BE2C (cell line): ENCODE results near the gene NBPF3.
"Not testable (repeated sequence)": the region's sequence is repeated elsewhere in the genome, so short reads cannot be mapped to it uniquely, and the experiment has no call there.

Source experiments
- DNase-seq: peaks from one replicate; pipeline ENCODE4 v3.0.0-alpha.2; 2020
- H3K27me3 ChIP-seq: fragments of 250-450 bp; sonication (Bioruptor Pico); 2 replicates; pipeline ENCODE4 v1.5.1; 2020; ENCODE audit warnings: mild to moderate bottlenecking
- H3K36me3 ChIP-seq: fragments of 250-450 bp; sonication (Bioruptor Pico); 2 replicates; pipeline ENCODE4 v1.5.1; 2020; ENCODE audit warnings: mild to moderate bottlenecking
- H3K4me1 ChIP-seq: fragments of 250-450 bp; sonication (Bioruptor Pico); 2 replicates; pipeline ENCODE4 v1.5.1; 2020
- H3K4me3 ChIP-seq: 2 replicates; pipeline ENCODE4 v1.5.1; 2011; ENCODE audit warnings: low read depth, low read length
- H3K9me3 ChIP-seq: fragments of 250-450 bp; sonication (Bioruptor Pico); 2 replicates; pipeline ENCODE4 v1.5.1; 2020
- TF ChIP-seq, protein P1 (sequence below): IDR thresholded peaks from 2 replicates; pipeline ENCODE4 v1.5.1; 2012; ENCODE audit warnings: mild to moderate bottlenecking, low read depth, low read length

NBPF3 gene

DNA sequence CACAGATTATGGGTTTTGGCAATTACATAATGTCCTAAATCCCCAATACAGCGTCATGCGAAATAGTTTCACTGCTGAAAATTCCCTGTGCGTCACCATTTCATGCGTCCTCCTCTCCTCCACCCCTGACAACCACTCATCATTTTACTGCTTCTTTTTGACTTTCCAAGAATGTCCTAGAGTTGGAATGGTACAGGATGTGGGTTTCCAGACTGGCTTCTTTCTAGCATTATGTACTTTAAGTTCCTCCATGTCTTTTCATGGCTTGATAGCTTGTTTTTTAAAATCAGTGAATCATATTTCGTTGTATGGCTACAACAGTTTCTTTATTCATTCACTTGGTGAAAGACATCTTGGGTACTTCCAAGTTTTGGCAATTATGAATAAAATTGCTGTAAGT, 7.4 kb downstream of the NBPF3 start:
- Histone ChIP-seq H3K9me3 (no peaks in the 10 kb centered on the region), H3K4me3 (no peak overlapping the region), H3K4me1 (no peaks in the 10 kb centered on the region), H3K36me3 (no peaks in the 10 kb centered on the region), H3K27me3 (no peaks in the 10 kb centered on the region)
- DNase-seq: no peak
- TF ChIP-seq, protein P1, sequence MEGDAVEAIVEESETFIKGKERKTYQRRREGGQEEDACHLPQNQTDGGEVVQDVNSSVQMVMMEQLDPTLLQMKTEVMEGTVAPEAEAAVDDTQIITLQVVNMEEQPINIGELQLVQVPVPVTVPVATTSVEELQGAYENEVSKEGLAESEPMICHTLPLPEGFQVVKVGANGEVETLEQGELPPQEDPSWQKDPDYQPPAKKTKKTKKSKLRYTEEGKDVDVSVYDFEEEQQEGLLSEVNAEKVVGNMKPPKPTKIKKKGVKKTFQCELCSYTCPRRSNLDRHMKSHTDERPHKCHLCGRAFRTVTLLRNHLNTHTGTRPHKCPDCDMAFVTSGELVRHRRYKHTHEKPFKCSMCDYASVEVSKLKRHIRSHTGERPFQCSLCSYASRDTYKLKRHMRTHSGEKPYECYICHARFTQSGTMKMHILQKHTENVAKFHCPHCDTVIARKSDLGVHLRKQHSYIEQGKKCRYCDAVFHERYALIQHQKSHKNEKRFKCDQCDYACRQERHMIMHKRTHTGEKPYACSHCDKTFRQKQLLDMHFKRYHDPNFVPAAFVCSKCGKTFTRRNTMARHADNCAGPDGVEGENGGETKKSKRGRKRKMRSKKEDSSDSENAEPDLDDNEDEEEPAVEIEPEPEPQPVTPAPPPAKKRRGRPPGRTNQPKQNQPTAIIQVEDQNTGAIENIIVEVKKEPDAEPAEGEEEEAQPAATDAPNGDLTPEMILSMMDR: no peak

DNA sequence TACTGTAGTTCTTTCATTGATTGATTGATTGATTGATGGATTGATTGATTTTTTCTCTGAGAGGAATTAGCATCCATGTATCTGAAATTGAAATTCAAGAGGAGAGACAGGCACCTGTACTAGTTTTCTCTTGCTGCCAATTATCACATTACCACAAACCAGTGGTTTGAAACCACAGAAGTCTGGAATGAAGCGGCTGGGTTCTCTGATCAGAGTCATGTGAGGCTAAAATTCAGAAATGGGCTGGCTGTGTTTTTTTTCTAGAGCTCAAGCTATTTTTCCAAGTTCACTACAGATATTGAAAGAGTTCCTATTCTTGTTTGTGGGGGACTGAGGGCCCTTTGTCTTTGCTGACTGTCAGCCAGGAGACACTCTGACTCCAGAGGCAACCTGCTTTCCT, 10.0 kb downstream of the NBPF3 start:
- no peaks in the 10 kb centered on the region for H3K36me3 ChIP-seq
- no peaks in the 10 kb centered on the region for H3K27me3 ChIP-seq
- TF ChIP-seq, protein P1: no peak
- no peak overlapping the region for H3K4me3 ChIP-seq
- no peak for DNase-seq
- no peaks in the 10 kb centered on the region for H3K4me1 ChIP-seq
- H3K9me3 ChIP-seq: no peaks in the 10 kb centered on the region

DNA sequence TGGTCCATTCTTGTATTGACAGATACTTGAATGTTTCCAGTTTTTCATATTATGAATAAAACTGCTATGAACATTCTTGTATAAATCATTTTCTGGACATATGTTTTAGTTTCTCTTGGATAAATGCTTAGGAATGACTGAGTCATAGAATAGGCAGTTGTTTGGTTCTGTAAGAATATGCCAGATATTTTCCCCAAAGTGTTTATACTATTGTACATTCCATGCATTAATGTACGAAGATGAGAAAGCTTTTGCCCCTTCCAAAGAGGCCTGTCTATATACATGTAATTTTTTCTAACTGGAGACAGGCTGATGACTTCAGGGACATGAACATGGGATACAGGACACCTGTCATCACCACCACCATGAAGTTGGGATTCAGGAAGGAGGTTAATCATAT, 11.3 kb downstream of the NBPF3 start:
- H3K4me1 ChIP-seq: no peaks in the 10 kb centered on the region
- DNase-seq: no peak
- H3K27me3 ChIP-seq: no peaks in the 10 kb centered on the region

GRCh38 chr1:21451981-21452411, 12.1 kb downstream of the NBPF3 start:
- no peak for DNase-seq
- H3K9me3 ChIP-seq: no peaks in the 10 kb centered on the region
- no peaks in the 10 kb centered on the region for H3K4me1 ChIP-seq
- TF ChIP-seq, protein P1: no peak
- H3K27me3 ChIP-seq: no peaks in the 10 kb centered on the region
- H3K36me3 ChIP-seq: no peaks in the 10 kb centered on the region
- no peak overlapping the region for H3K4me3 ChIP-seq

More for the DNA sequence above, 11.3 kb downstream of the NBPF3 start:
- H3K36me3 ChIP-seq: no peaks in the 10 kb centered on the region
- TF ChIP-seq, protein P1: no peak
- no peaks in the 10 kb centered on the region for H3K9me3 ChIP-seq
- H3K4me3 ChIP-seq: no peak overlapping the region

DNA sequence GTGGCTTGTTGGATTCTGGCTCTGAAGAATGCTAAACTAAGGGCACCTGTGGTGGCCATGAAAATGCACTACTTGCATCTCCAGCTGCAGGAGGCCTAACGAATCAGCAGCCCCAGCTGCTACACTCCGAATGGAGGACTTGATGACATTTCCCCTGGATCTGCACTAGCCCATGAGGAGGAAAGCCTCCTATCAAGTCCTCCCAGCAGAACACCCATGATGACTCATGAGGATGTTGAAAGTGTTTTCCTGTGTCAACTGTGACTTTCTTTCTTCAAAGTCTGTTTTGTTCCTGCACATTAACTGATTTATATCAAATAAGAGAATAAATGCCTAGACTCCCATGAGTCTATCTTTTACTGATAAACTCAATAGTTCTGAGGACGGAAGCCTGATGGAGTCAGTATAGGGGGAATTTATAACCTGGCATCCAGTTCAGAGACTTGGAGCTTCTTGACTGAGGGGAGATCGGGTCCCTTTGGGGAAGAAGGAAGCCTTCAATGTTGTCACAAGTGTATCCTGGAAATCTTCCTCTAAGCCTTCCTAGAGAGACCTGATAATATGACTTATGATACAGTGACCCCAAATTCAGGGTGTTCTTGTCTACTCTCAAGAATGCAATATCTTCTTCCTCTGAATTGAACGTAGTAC, 14.2 kb downstream of the NBPF3 start:
- not testable (repeated sequence) for H3K27me3 ChIP-seq, H3K36me3 ChIP-seq, H3K9me3 ChIP-seq, H3K4me3 ChIP-seq, DNase-seq, H3K4me1 ChIP-seq

GRCh38 chr1:21454904-21455303, 15.0 kb downstream of the NBPF3 start:
- H3K27me3 ChIP-seq, H3K9me3 ChIP-seq, H3K4me1 ChIP-seq, DNase-seq, H3K4me3 ChIP-seq, H3K36me3 ChIP-seq: not testable (repeated sequence)

DNA sequence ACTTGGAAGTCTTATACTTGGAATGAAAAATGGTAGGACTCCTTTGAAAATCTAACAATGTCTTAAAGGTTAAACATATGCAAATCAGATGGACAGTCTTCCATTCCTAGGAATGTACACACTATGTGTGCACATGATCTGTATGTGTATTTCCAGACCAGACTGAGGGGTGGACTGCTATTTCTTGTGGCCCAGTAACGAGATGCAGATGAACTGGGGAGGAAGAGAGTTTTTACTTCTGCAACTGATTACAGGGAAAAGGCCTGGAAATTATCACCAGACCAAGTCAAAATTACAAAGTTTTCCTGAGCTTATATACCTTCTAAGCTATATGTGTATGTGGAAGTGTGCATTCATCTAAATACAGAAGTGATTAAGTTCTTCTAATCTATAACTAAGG, 17.7 kb downstream of the NBPF3 start:
- TF ChIP-seq, protein P1: no peak
- Histone ChIP-seq H3K4me3 (no peak overlapping the region), H3K27me3 (no peaks in the 10 kb centered on the region)

DNA sequence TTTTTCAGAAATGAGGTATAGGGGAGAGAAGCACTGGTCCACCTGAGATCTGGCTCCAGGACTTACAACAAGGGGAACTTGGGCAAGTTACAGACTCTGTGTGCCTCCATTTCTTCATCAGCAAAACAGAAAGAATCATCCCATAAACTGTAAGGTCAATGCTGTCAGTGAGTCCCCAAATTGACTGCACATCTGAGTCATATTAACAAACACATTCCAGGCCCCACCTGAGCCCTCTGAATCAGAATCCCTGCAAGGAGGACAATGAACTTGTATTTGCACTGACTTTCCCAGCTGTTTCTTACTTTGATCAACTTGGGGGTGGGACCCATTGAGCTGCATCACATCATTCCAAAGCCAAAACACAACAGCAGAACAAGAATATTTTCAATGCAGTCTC, 25.2 kb downstream of the NBPF3 start:
- not testable (repeated sequence) for H3K27me3 ChIP-seq, H3K4me3 ChIP-seq, DNase-seq, H3K36me3 ChIP-seq, H3K4me1 ChIP-seq, H3K9me3 ChIP-seq

More for the DNA sequence above, 17.7 kb downstream of the NBPF3 start:
- no peak for DNase-seq
- no peaks in the 10 kb centered on the region for H3K4me1 ChIP-seq
- no peaks in the 10 kb centered on the region for H3K9me3 ChIP-seq
- H3K36me3 ChIP-seq: no peaks in the 10 kb centered on the region

DNA sequence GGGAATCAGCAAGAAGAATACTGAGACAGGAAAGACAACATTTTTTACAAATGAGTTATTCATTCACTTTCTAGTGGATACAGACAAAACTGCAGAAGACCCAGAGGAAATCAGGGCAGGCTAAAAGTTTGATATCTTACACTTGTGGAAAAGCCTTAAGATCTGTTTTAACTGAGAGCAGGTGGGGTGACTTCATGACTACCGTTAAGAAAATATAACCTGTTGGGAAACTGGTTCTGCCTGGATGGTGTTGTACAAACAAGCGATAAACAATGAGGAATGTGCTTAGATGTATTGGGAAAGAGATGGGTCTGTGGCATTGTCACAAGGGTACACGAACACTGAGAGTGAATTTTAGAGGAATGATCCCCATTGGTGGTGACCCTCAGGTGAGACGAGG, 28.0 kb downstream of the NBPF3 start:
- H3K9me3 ChIP-seq, H3K4me3 ChIP-seq, H3K36me3 ChIP-seq, H3K4me1 ChIP-seq, H3K27me3 ChIP-seq, DNase-seq: not testable (repeated sequence)
